Endodermal cell (in vitro differentiated cells): Measurements from ENCODE around the gene ANXA4. TPM values are rescaled to one million over a fixed set of nuclear protein-coding genes. Genes with fewer than 3 reads are reported as not detected.

Source experiments
- DNase-seq: peaks from one replicate; pipeline ENCODE4 v3.0.0-alpha.2; 2017
- H3K27ac ChIP-seq: 2 replicates; pipeline ENCODE4 v1.5.1; 2013; ENCODE audit warnings: mild to moderate bottlenecking, low read depth, low read length, moderate library complexity
- H3K27me3 ChIP-seq: 2 replicates; pipeline ENCODE4 v1.6.1; 2013; ENCODE audit warnings: mild to moderate bottlenecking, low read length, moderate library complexity; ENCODE audit not compliant: insufficient read depth, control insufficient read depth, poor library complexity, severe bottlenecking
- H3K36me3 ChIP-seq: 2 replicates; pipeline ENCODE4 v1.7.0; 2013; ENCODE audit warnings: mild to moderate bottlenecking, low read length, moderate library complexity; ENCODE audit not compliant: control insufficient read depth, insufficient read depth
- H3K4me1 ChIP-seq: one replicate; pipeline ENCODE4 v1.7.0; 2013; ENCODE audit warnings: low read length; ENCODE audit not compliant: control insufficient read depth, insufficient read depth
- H3K4me3 ChIP-seq: 2 replicates; pipeline ENCODE4 v1.5.1; 2013; ENCODE audit warnings: mild to moderate bottlenecking, low read length, moderate library complexity
- H3K9ac ChIP-seq: 2 replicates; pipeline ENCODE4 v1.6.1; 2013; ENCODE audit warnings: mild to moderate bottlenecking, low read length, moderate library complexity; ENCODE audit not compliant: poor library complexity, severe bottlenecking; ENCODE audit errors: extremely low read depth
- H3K9me3 ChIP-seq: 2 replicates; pipeline ENCODE4 v1.6.1; 2013; ENCODE audit warnings: mild to moderate bottlenecking, low read length, moderate library complexity; ENCODE audit not compliant: control insufficient read depth
- H3K27ac Mint-ChIP-seq: 2 replicates; pipeline ENCODE4 v1.8.0; 2020; ENCODE audit warnings: mixed read lengths
- H3K27me3 Mint-ChIP-seq: 2 replicates; pipeline ENCODE4 v1.8.0; 2021; ENCODE audit warnings: mild to moderate bottlenecking, mixed read lengths; ENCODE audit not compliant: insufficient read depth
- H3K36me3 Mint-ChIP-seq: 2 replicates; pipeline ENCODE4 v1.8.0; 2020; ENCODE audit warnings: low read depth, mixed read lengths
- H3K4me1 Mint-ChIP-seq: 2 replicates; pipeline ENCODE4 v1.8.0; 2020; ENCODE audit warnings: mixed read lengths
- H3K4me3 Mint-ChIP-seq: 2 replicates; pipeline ENCODE4 v1.8.0; 2020; ENCODE audit warnings: mild to moderate bottlenecking, moderate library complexity, mixed read lengths
- H3K9me3 Mint-ChIP-seq: 2 replicates; pipeline ENCODE4 v1.8.0; 2020; ENCODE audit warnings: mild to moderate bottlenecking, mixed read lengths
- CTCF ChIP-seq: fragments of 200-600 bp; sonication (generic); conservative IDR thresholded peaks from 2 replicates; pipeline ENCODE4 v1.5.0; 2021; ENCODE audit warnings: antibody characterized with exemption, mild to moderate bottlenecking
- WGBS, 2 experiments: methylation state at CpG; one replicate each; pipeline versions ENCODE4 v1.1.5 to v1.1.7; 2013; ENCODE audit warnings: missing lambda C conversion rate in 2 of 2, mixed read lengths in 1 of 2; ENCODE audit not compliant: insufficient coverage in 1 of 2, insufficient read length in 1 of 2; 5-methylcytosine and 5-hydroxymethylcytosine counted together
- total RNA-seq, 2 donors: library from RNA; stranded (reverse); fragmentation: NEBNext Ultra II Directional in 1 of 2; extraction: Animal tissue kit (Norgen Biotek cat#: 25700) in 1 of 2; gene quantifications; 2 replicates in 1 of 2; 3 replicates in 1 of 2; pipeline ENCODE4 v1.2.1, GENCODE V29; 2021

ANXA4 gene
- total RNA-seq, 2 donors from 2014 or later = 18.0 to 21.4 TPM

DNA sequence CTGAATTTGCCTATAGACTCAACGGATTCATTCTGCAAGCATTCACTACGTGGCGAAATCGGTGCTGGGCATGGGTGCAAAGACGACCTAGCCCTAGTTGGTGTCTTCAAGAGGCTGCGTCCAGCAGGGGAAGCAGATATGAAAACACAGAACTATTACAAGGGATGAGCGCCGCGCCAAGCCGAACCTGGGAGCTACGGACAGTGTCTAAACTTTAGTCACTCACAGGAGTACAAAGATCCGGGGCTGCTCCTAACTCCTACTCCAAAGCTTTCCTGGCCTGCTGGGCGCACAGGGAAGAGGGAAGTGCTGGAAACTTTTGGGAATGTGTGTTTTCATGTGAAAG is 732 bp upstream of the ANXA4 start:
- H3K27ac ChIP-seq = no peak overlapping the region
- no peaks in the 10 kb centered on the region for H3K9me3 Mint-ChIP-seq
- peaks cover 19% of the 10 kb centered on the region for H3K27me3 Mint-ChIP-seq
- DNase-seq = no peak
- no peak for TF ChIP-seq CTCF
- no peaks in the 10 kb centered on the region for H3K36me3 Mint-ChIP-seq
- 28 to 29% methylated on average over 10 to 13 of the region's 13 CpGs for WGBS, 2 experiments
- peak overlapping the region; percentile 84 for H3K27ac Mint-ChIP-seq
- H3K9me3 ChIP-seq = no peaks in the 10 kb centered on the region
- H3K27me3 ChIP-seq = peaks cover 20% of the 10 kb centered on the region
- peak overlapping the region; percentile 74 for H3K4me3 Mint-ChIP-seq
- no peaks in the 10 kb centered on the region for H3K4me1 ChIP-seq
- H3K4me1 Mint-ChIP-seq = peaks cover 20% of the 10 kb centered on the region
- peak overlapping the region; percentile 81 for H3K4me3 ChIP-seq
- H3K9ac ChIP-seq = peak overlapping the region; percentile 32
- no peaks in the 10 kb centered on the region for H3K36me3 ChIP-seq

- H3K27me3 ChIP-seq = peaks cover 20% of the 10 kb centered on the region
- Mint-ChIP-seq H3K27ac (no peak overlapping the region), H3K36me3 (peaks cover 4% of the 10 kb centered on the region), H3K27me3 (peaks cover 19% of the 10 kb centered on the region), H3K9me3 (no peaks in the 10 kb centered on the region), H3K4me1 (peaks cover 25% of the 10 kb centered on the region), H3K4me3 (peak overlapping the region; percentile 74)
- peak overlapping the region; percentile 81 for H3K4me3 ChIP-seq
- WGBS, 2 experiments = 33 to 35% methylated on average over 8 to 22 of the region's 22 CpGs
- H3K9ac ChIP-seq = no peak overlapping the region
- H3K4me1 ChIP-seq = no peaks in the 10 kb centered on the region
- no peaks in the 10 kb centered on the region for H3K36me3 ChIP-seq
- no peaks in the 10 kb centered on the region for H3K9me3 ChIP-seq
- no peak for DNase-seq
- no peak for TF ChIP-seq CTCF
- H3K27ac ChIP-seq = no peak overlapping the region
Measured at GRCh38 chr2:69742322-69742952, 503 bp downstream of the ANXA4 start.

GRCh38 chr2:69743847-69744264 is 1.9 kb downstream of the ANXA4 start:
- Mint-ChIP-seq H3K27ac (no peak overlapping the region), H3K4me3 (no peak overlapping the region), H3K27me3 (peaks cover 15% of the 10 kb centered on the region), H3K9me3 (no peaks in the 10 kb centered on the region), H3K4me1 (peaks cover 26% of the 10 kb centered on the region), H3K36me3 (peaks cover 4% of the 10 kb centered on the region)
- no peak for DNase-seq
- H3K9me3 ChIP-seq = no peaks in the 10 kb centered on the region
- peaks cover 20% of the 10 kb centered on the region for H3K27me3 ChIP-seq
- no peak overlapping the region for H3K27ac ChIP-seq
- no peaks in the 10 kb centered on the region for H3K4me1 ChIP-seq
- no peak overlapping the region for H3K9ac ChIP-seq
- TF ChIP-seq CTCF = no peak
- no peak overlapping the region for H3K4me3 ChIP-seq
- H3K36me3 ChIP-seq = no peaks in the 10 kb centered on the region
- WGBS, 2 experiments = 96 to 100% methylated on average over 1 to 2 of the region's 2 CpGs
